Ovary (tissue), 9 donors: ENCODE results near the gene NACAD. TPM values are rescaled to one million over a fixed set of nuclear protein-coding genes. Genes with fewer than 3 reads are reported as not detected.

Source experiments
- DNase-seq, 5 donors: peaks; one replicate each; pipeline ENCODE4 v3.0.0-alpha.2; 2019 to 2020
- H3K27ac ChIP-seq, 2 donors: fragments of 200-600 bp; one replicate each; pipeline versions ENCODE4 v1.5.1 to v1.8.0; 2019 to 2022
- H3K27me3 ChIP-seq: fragments of 200-600 bp; one replicate; pipeline ENCODE4 v1.8.0; 2022
- H3K36me3 ChIP-seq: fragments of 200-600 bp; sonication (generic); one replicate; pipeline ENCODE4 v1.5.1; 2019
- H3K4me1 ChIP-seq: one replicate; pipeline ENCODE4 v1.8.1; 2013; ENCODE audit warnings: mild to moderate bottlenecking, moderate library complexity; ENCODE audit not compliant: insufficient read depth
- H3K4me3 ChIP-seq: fragments of 200-600 bp; sonication (generic); one replicate; pipeline ENCODE4 v1.5.1; 2017
- H3K9me3 ChIP-seq, 2 donors: fragments of 200-600 bp in 1 of 2; sonication (generic) in 1 of 2; one replicate each; pipeline versions ENCODE4 v1.5.1 to v1.8.1; 2013 to 2019; ENCODE audit warnings: mild to moderate bottlenecking in 1 of 2, moderate library complexity in 1 of 2
- CTCF ChIP-seq, 3 donors: fragments of 450-650 bp in 2 of 3; fragments of 200-600 bp in 1 of 3; IDR thresholded peaks; one replicate each; pipeline versions ENCODE4 v1.5.1 to v1.8.0; 2016 to 2022; ENCODE audit warnings: antibody characterized with exemption in 3 of 3, mild to moderate bottlenecking in 1 of 3
- EP300 ChIP-seq: sonication (generic); formaldehyde crosslinking; IDR thresholded peaks from one replicate; pipeline ENCODE4 v1.6.1; 2017; ENCODE audit warnings: antibody characterized with exemption
- POLR2A ChIP-seq: fragments of 450-650 bp; IDR thresholded peaks from one replicate; pipeline ENCODE4 v1.6.1; 2017; ENCODE audit warnings: antibody characterized with exemption, mild to moderate bottlenecking, moderate library complexity
- WGBS, 3 donors: extraction: QIAGEN DNeasy Blood & Tissue Kit in 1 of 3; methylation state at CpG; one replicate each; pipeline versions ENCODE4 v1.1.5 to v1.1.7; 2013 to 2017; 5-methylcytosine and 5-hydroxymethylcytosine counted together
- intact Hi-C, 4 donors: fragments of 100-400 bp; cut with DNase I; formaldehyde crosslinking; loops; one replicate each; pipeline versions ENCODE4 v1.11.0 to v1.15.1; 2022 to 2023
- polyA plus RNA-seq, 2 donors: library from polyadenylated mRNA; stranded (reverse); fragments of 200-250 nt in 1 of 2; fragments of 350-450 nt in 1 of 2; fragmentation: Illumina TruSeq in 1 of 2; extraction: RNeasy Lipid Tissue Mini Kit (QIAGEN cat#74804) in 1 of 2; gene quantifications; one replicate each; pipeline ENCODE4 v1.2.3, GENCODE V29; 2013 to 2014
- total RNA-seq, 7 donors: library from RNA; depleted of rRNA in 2 of 7; stranded (reverse); fragments of >200 nt in 2 of 7; fragmentation: NEBNext Ultra II Directional in 3 of 7; extraction: Animal tissue kit (Norgen Biotek cat#: 25700) in 3 of 7; gene quantifications; one replicate each; pipeline versions ENCODE4 v1.1.0 to v1.2.4, GENCODE V29; 2016 to 2023
- donor health status: DM: no; HTN: no; CAD: no; lungs with moderate emphysema.
- donor health status: DM: no; HTN: no; CAD: no.
- donor health status: Bipolar disorder and iron deficiency.
- donor health status: DM: yes; HTN: yes; CAD: no.
- donor health status: DM: no; HTN: no; CAD: no.
- donor health status: DM: yes; HTN: yes; CAD: no.

NACAD gene
- total and polyA plus RNA-seq, 9 donors = 4.1 to 24.1 (median 11.0) TPM

- H3K4me1 ChIP-seq = peaks cover 6% of the 10 kb centered on the region
- no peak for DNase-seq
- intact Hi-C loops = loop anchor here in 2 of 4 donors (10.0 kb wide), 3 partner anchors 128 to 228 kb away; partner anchors contain the start of gene PURB (in 1 of the 2)
- H3K36me3 ChIP-seq = no peaks in the 10 kb centered on the region
- H3K27me3 ChIP-seq = no peaks in the 10 kb centered on the region
- no peak for TF ChIP-seq EP300
- no peak for TF ChIP-seq CTCF (IDR thresholded peaks at IDR 0.05)
- peak overlapping the region in 1 of 2 donors; percentile 90 for H3K27ac ChIP-seq
- no peaks in the 10 kb centered on the region for H3K9me3 ChIP-seq
- WGBS, 3 donors = 38 to 53% (median 52%) methylated on average over 1 of the region's 1 CpG
- no peak overlapping the region for H3K4me3 ChIP-seq
These were observed 23.9 kb upstream of the NACAD start for GRCh38 chr7:45112648-45113047.

- intact Hi-C loops = loop anchor here in 2 of 4 donors (10.0 kb wide), 3 partner anchors 127 to 227 kb away; partner anchors contain the start of gene PURB (in 1 of the 2)
- no peaks in the 10 kb centered on the region for H3K27me3 ChIP-seq
- peak; percentile 90 to 96 (median 92) for DNase-seq
- H3K27ac ChIP-seq = peak within 1 kb of the TSS; percentile 63 to 90
- WGBS, 3 donors = 0 to 1% (median 0%) methylated on average over 64 of the region's 64 CpGs
- peak within 1 kb of the TSS; percentile 83 for H3K4me3 ChIP-seq
- H3K9me3 ChIP-seq = no peaks in the 10 kb centered on the region
- no peaks in the 10 kb centered on the region for H3K36me3 ChIP-seq
- TF ChIP-seq POLR2A (peak; percentile 98), CTCF (IDR thresholded peaks at IDR 0.05) (peak in 1 of 3 donors; percentile 39), EP300 (no peak)
- peaks cover 6% of the 10 kb centered on the region for H3K4me1 ChIP-seq
These were observed 22.8 kb upstream of the NACAD start, which contains the start of gene TBRG4 for GRCh38 chr7:45111298-45112223. TSS of gene TBRG4 (minus strand) at chr7:45111697. CDS start at chr7:45109237, 2,460 bp downstream.

- 79 to 87% (median 80%) methylated on average over 8 of the region's 8 CpGs for WGBS, 3 donors
- Histone ChIP-seq H3K36me3 (no peaks in the 10 kb centered on the region), H3K4me1 (peaks cover 6% of the 10 kb centered on the region), H3K27ac (no peak overlapping the region), H3K9me3 (no peaks in the 10 kb centered on the region), H3K4me3 (no peak overlapping the region), H3K27me3 (no peaks in the 10 kb centered on the region)
- DNase-seq = peak in 1 of 5 donors; percentile 8
- intact Hi-C loops = loop anchor here in 1 of 4 donors (10.0 kb wide), 1 partner anchor 104 kb away; the partner anchor contains the start of gene CCM2
- TF ChIP-seq EP300 = no peak
- TF ChIP-seq CTCF (IDR thresholded peaks at IDR 0.05) = no peak
- TF ChIP-seq POLR2A = no peak
These were observed 20.1 kb upstream of the NACAD start for GRCh38 chr7:45108863-45109262.

- no peaks in the 10 kb centered on the region for H3K27me3 ChIP-seq
- intact Hi-C loops = loop anchor here in 1 of 4 donors (10.0 kb wide), 1 partner anchor 103 kb away; the partner anchor contains the start of gene CCM2
- H3K4me1 ChIP-seq = peaks cover 6% of the 10 kb centered on the region
- H3K36me3 ChIP-seq = no peaks in the 10 kb centered on the region
- H3K9me3 ChIP-seq = no peaks in the 10 kb centered on the region
- H3K4me3 ChIP-seq = no peak overlapping the region
- 74 to 80% (median 79%) methylated on average over 3 of the region's 3 CpGs for WGBS, 3 donors
- H3K27ac ChIP-seq = no peak overlapping the region
- TF ChIP-seq POLR2A (no peak), EP300 (no peak), CTCF (IDR thresholded peaks at IDR 0.05) (no peak)
- peak in 1 of 5 donors; percentile 4 for DNase-seq
These were observed 18.6 kb upstream of the NACAD start for GRCh38 chr7:45107356-45107755.
